HFFc6 (cell line): ENCODE data around the gene PIANP. TPM values are rescaled to one million over a fixed set of nuclear protein-coding genes. Genes with fewer than 3 reads are reported as not detected.
"Not testable (repeated sequence)": the region's sequence is repeated elsewhere in the genome, so short reads cannot be mapped to it uniquely, and the experiment has no call there.

ENCODE experiments used
- DNase-seq: peaks from one replicate; pipeline ENCODE4 v3.0.0-alpha.2; 2018
- H3K27ac Mint-ChIP-seq: 2 replicates; pipeline ENCODE4 v1.8.0; 2020; ENCODE audit warnings: mild to moderate bottlenecking, mixed read lengths
- H3K27me3 Mint-ChIP-seq: 2 replicates; pipeline ENCODE4 v1.8.0; 2021; ENCODE audit warnings: mild to moderate bottlenecking, moderate library complexity, mixed read lengths; ENCODE audit not compliant: insufficient read depth
- H3K36me3 Mint-ChIP-seq: 2 replicates; pipeline ENCODE4 v1.8.0; 2021; ENCODE audit warnings: low read depth, mixed read lengths
- H3K4me1 Mint-ChIP-seq: 2 replicates; pipeline ENCODE4 v1.8.0; 2020; ENCODE audit warnings: low read depth, mixed read lengths
- H3K4me3 Mint-ChIP-seq: 2 replicates; pipeline ENCODE4 v1.8.0; 2020; ENCODE audit warnings: mild to moderate bottlenecking, moderate library complexity, mixed read lengths
- H3K9me3 Mint-ChIP-seq: 2 replicates; pipeline ENCODE4 v1.8.0; 2020; ENCODE audit warnings: mild to moderate bottlenecking, mixed read lengths
- CTCF ChIP-seq: fragments of 200-600 bp; sonication (generic); IDR thresholded peaks from 2 replicates; pipeline ENCODE4 v1.5.0; 2021; ENCODE audit warnings: antibody characterized with exemption, mild to moderate bottlenecking
- total RNA-seq, 6 experiments: library from RNA; stranded (reverse); fragmentation: NEBNext Ultra II Directional; extraction: Animal tissue kit (Norgen Biotek cat#: 25700); gene quantifications; 2 replicates in 1 of 6; 3 replicates in 5 of 6; pipeline ENCODE4 v1.2.3, GENCODE V29; 2021

PIANP gene
- total RNA-seq, 6 experiments from 2014 or later: 2.6 to 4.6 (median 3.8) TPM

GRCh38 chr12:6725350-6725749, 24.7 kb upstream of the PIANP start:
- no peaks in the 10 kb centered on the region; the same call in none of the 2 replicates for H3K27me3 Mint-ChIP-seq
- DNase-seq: no peak
- peak overlapping the region; percentile 92 for H3K4me3 Mint-ChIP-seq
- H3K27ac Mint-ChIP-seq: no peak overlapping the region
- no peak for TF ChIP-seq CTCF
- H3K4me1 Mint-ChIP-seq: peaks cover 25% of the 10 kb centered on the region
- no peaks in the 10 kb centered on the region for H3K9me3 Mint-ChIP-seq
- H3K36me3 Mint-ChIP-seq: peaks cover 7% of the 10 kb centered on the region; the same call in 1 of the 2 replicates

- H3K27me3 Mint-ChIP-seq: no peaks in the 10 kb centered on the region; the same call in none of the 2 replicates
- H3K27ac Mint-ChIP-seq: peak overlapping the region; percentile 94
- peaks cover 25% of the 10 kb centered on the region for H3K4me1 Mint-ChIP-seq
- no peak for TF ChIP-seq CTCF
- peak overlapping the region; percentile 92 for H3K4me3 Mint-ChIP-seq
- no peaks in the 10 kb centered on the region; the same call in 1 of the 2 replicates for H3K36me3 Mint-ChIP-seq
- no peaks in the 10 kb centered on the region for H3K9me3 Mint-ChIP-seq
- DNase-seq: no peak
Measured at GRCh38 chr12:6724409-6724797, 23.8 kb upstream of the PIANP start.

DNA sequence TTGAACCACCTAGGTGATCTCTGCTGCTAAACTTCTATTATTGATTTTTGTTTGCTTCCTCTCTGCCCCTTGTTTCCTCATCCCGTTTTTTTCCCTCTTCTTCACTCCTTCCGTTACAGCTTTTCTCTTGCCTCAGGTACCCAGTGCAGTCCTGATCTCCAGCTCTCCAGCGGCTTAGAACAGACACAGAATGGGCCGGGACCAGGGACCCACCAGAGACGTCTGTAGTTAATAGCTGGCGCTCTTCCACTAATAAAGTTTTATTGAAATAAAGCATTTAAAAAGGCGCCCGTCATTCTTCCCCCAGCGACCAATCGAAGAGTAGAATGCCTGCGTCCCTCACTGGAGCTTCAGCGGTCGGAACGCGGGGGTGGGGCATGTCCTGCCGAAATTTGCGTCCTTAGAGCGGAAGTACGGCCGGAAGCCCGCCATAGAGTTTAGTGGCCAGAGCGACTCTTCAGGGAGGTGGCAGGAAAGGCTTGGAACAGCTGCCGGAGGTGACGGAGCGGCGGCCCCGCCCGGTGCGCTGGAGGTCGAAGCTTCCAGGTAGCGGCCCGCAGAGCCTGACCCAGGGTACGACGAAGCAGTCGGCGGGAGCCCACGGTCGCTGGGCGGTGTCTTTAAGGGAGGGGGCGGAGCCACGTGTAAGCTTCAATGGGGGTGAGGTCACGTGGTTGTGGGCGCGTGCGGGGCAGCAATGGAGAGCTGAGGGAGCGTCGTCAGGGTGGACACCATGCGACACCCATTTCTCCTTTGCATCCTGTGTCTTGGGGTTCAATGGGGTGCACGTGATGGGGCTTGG, 23.2 kb upstream of the PIANP start, which contains the start of gene COPS7A:
Gene COPS7A (plus strand): TSS at position 440 of the 802 bp plus-strand sequence. CDS start 611 bp downstream, outside the sequence.
- DNase-seq: peak; percentile 98
- no peaks in the 10 kb centered on the region; the same call in 1 of the 2 replicates for H3K36me3 Mint-ChIP-seq
- H3K27ac Mint-ChIP-seq: peak within 1 kb of the TSS; percentile 94
- 0 out of 2 replicates have a peak, but pooled peaks have one; percentile 9 for TF ChIP-seq CTCF
- H3K27me3 Mint-ChIP-seq: no peaks in the 10 kb centered on the region; the same call in none of the 2 replicates
- H3K4me1 Mint-ChIP-seq: peaks cover 25% of the 10 kb centered on the region
- peak within 1 kb of the TSS; percentile 92 for H3K4me3 Mint-ChIP-seq
- no peaks in the 10 kb centered on the region for H3K9me3 Mint-ChIP-seq

DNA sequence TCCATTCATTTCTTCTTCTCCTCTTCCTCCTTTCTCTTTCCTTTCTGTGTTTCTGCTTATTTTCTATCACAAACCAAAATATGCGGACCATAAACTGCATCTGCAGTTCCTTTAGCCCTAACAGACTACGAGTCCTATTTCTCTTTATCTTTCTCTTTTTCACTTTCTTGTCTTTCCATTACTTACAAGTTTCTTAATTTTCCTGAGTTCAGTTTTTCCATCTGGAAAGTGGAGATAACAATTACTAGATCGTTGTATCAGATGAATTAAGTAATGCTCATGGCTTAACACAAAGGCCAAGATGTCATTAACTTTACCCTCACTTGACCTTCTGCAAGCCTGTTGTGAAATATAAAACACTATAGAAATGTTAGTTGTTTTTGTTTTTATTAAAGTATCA, 22.2 kb upstream of the PIANP start:
- DNase-seq: no peak

DNA sequence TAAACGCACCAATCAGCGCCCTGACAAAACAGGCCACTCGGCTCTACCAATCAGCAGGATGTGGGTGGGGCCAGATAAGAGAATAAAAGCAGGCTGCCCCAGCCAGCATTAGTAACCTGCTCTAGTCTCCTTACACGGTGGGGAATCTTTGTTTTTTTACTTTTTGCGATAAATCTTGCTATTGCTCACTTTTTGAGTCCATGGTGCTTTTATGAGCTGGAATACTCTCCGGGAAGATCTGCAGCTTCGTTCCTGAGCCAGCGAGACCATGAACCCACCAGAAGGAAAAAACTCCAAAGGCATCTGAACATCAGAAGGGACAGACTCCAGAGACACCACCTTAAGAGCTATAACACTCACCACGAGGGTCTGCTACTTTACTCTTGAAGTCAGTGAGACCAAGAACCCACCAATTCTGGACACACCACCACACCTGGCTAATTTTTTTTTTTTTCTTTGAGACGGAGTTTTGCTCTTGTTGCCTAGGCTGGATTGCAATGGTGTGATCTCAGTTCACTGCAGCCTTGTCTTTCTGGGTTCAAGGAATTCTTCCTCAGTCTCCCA, 16.3 kb upstream of the PIANP start:
- Mint-ChIP-seq H3K36me3 (no peaks in the 10 kb centered on the region), H3K27ac (no peak overlapping the region), H3K4me3 (no peak overlapping the region), H3K4me1 (no peaks in the 10 kb centered on the region), H3K27me3 (peaks cover 2% of the 10 kb centered on the region), H3K9me3 (no peaks in the 10 kb centered on the region)
- DNase-seq: no peak
- no peak for TF ChIP-seq CTCF

More for the DNA sequence above, 22.2 kb upstream of the PIANP start:
- H3K4me1 Mint-ChIP-seq: peaks cover 25% of the 10 kb centered on the region
- H3K27me3 Mint-ChIP-seq: no peaks in the 10 kb centered on the region; the same call in none of the 2 replicates
- H3K36me3 Mint-ChIP-seq: no peaks in the 10 kb centered on the region; the same call in 1 of the 2 replicates
- H3K9me3 Mint-ChIP-seq: no peaks in the 10 kb centered on the region
- H3K4me3 Mint-ChIP-seq: peak overlapping the region; percentile 92; the same call in 1 of the 2 replicates
- H3K27ac Mint-ChIP-seq: no peak overlapping the region; the same call in 1 of the 2 replicates
- TF ChIP-seq CTCF: no peak

DNA sequence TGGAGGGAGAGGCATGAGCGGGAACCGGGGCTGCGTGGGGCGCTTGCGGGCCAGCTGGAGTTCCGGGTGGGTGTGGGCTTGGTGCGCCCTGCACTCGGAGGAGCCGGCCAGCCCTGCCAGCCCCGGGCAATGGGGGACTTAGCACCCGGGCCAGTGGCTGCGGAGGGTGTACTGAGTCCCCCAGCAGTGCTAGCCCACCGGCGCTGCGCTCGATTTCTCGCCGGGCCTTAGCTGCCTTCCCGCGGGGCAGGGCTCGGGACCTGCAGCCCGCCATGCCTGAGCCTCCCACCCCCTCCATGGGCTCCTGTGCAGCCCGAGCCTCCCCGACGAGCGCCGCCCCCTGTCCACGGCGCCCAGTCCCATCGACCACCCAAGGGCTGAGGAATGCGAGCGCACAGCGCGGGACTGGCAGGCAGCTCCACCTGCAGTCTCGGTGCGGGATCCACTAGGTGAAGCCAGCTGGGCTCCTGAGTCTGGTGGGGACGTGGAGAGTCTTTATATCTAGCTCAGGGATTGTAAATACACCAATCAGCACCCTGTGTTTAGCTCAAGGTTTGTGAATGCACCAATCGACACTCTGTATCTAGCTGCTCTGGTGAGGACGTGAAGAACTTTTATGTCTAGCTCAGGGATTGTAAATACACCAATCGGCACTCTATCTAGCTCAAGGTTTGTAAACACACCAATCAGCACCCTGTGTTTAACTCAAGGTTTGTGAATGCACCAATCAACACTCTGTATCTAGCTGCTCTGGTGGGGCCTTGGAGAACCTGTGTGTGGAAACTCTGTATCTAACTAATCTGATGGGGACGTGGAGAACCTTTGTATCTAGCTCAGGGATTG, 15.6 kb upstream of the PIANP start:
- H3K27ac Mint-ChIP-seq, H3K4me1 Mint-ChIP-seq, H3K36me3 Mint-ChIP-seq, H3K4me3 Mint-ChIP-seq, H3K9me3 Mint-ChIP-seq, H3K27me3 Mint-ChIP-seq, DNase-seq: not testable (repeated sequence)
